Thoracic aorta (tissue), 2 donors: ENCODE measurements around the gene POLN. TPM values are rescaled to one million over a fixed set of nuclear protein-coding genes. Genes with fewer than 3 reads are reported as not detected.

ENCODE experiments used
- ATAC-seq: fragments of 150-250 bp; one replicate; pipeline ENCODE4 v1.8.0; 2017; ENCODE audit warnings: low read depth; ENCODE audit not compliant: insufficient number of reproducible peaks, low FRiP score
- DNase-seq: peaks from one replicate; pipeline ENCODE4 v3.0.0-alpha.2; 2020; ENCODE audit warnings: low spot score
- H3K27ac ChIP-seq, 2 donors: fragments of 200-600 bp; sonication (generic); 1 replicate in 1 of 2; 2 replicates in 1 of 2; pipeline ENCODE4 v1.5.1; 2016; ENCODE audit warnings: mild to moderate bottlenecking in 2 of 2, moderate library complexity in 2 of 2
- H3K27me3 ChIP-seq: fragments of 200-600 bp; sonication (generic); replicated peaks from 2 replicates; pipeline ENCODE4 v1.6.0; 2016; ENCODE audit warnings: mild to moderate bottlenecking; ENCODE audit not compliant: insufficient read depth
- H3K36me3 ChIP-seq: fragments of 200-600 bp; sonication (generic); one replicate; pipeline ENCODE4 v1.5.1; 2016
- H3K4me1 ChIP-seq, 2 donors: fragments of 200-600 bp; sonication (generic); 1 replicate in 1 of 2; 2 replicates in 1 of 2; pipeline versions ENCODE4 v1.5.1 to v1.6.0; 2016; ENCODE audit warnings: low read depth in 2 of 2, mild to moderate bottlenecking in 1 of 2; ENCODE audit not compliant: control insufficient read depth in 1 of 2
- H3K4me3 ChIP-seq: fragments of 200-600 bp; sonication (generic); 2 replicates; pipeline ENCODE4 v1.5.1; 2016; ENCODE audit warnings: mild to moderate bottlenecking
- H3K9me3 ChIP-seq: fragments of 200-600 bp; sonication (generic); 2 replicates; pipeline ENCODE4 v1.5.1; 2016
- CTCF ChIP-seq: fragments of 200-600 bp; sonication (generic); IDR thresholded peaks from one replicate; pipeline ENCODE4 v1.5.1; 2019; ENCODE audit warnings: antibody characterized with exemption
- total RNA-seq, 2 donors: library from RNA; depleted of rRNA; stranded (reverse); fragments of >200 nt; gene quantifications; one replicate each; pipeline versions ENCODE4 v1.1.0 to v1.2.3, GENCODE V29; 2016

Gene POLN
- total RNA-seq, 2 donors from 2014 or later: 3.2 to 3.5 TPM

- DNase-seq: peak; percentile 1
- TF ChIP-seq CTCF: no peak
- Histone ChIP-seq H3K4me3 (peak overlapping the region; percentile 98), H3K27ac (peak overlapping the region; percentile 91 to 93), H3K27me3 (no peaks in the 10 kb centered on the region), H3K36me3 (peaks cover 7% of the 10 kb centered on the region), H3K9me3 (no peaks in the 10 kb centered on the region), H3K4me1 (peaks cover 43 to 74% of the 10 kb centered on the region in 2 donors)
- ATAC-seq: no peak
Observed at GRCh38 chr4:2259036-2259540, 17.2 kb upstream of the POLN start.

- Histone ChIP-seq H3K36me3 (peaks cover 15% of the 10 kb centered on the region), H3K9me3 (no peaks in the 10 kb centered on the region), H3K4me3 (peak overlapping the region; percentile 56), H3K27me3 (no peaks in the 10 kb centered on the region), H3K27ac (peak overlapping the region; percentile 91 to 93), H3K4me1 (peaks cover 43 to 79% of the 10 kb centered on the region in 2 donors)
- DNase-seq (peak; percentile 1), ATAC-seq (no peak)
- TF ChIP-seq CTCF: no peak
Observed at GRCh38 chr4:2258091-2259035, 16.4 kb upstream of the POLN start.

GRCh38 chr4:2257361-2258081 is 15.6 kb upstream of the POLN start:
- ATAC-seq (no peak), DNase-seq (peak; percentile 1)
- peaks cover 43 to 77% of the 10 kb centered on the region in 2 donors for H3K4me1 ChIP-seq
- TF ChIP-seq CTCF: no peak
- H3K27me3 ChIP-seq: no peaks in the 10 kb centered on the region
- H3K36me3 ChIP-seq: peaks cover 19% of the 10 kb centered on the region
- no peaks in the 10 kb centered on the region for H3K9me3 ChIP-seq
- peak overlapping the region; percentile 91 to 93 for H3K27ac ChIP-seq
- H3K4me3 ChIP-seq: peak overlapping the region; percentile 56

- Histone ChIP-seq H3K27me3 (no peaks in the 10 kb centered on the region), H3K27ac (peak overlapping the region; percentile 91 to 93), H3K4me1 (peaks cover 43 to 77% of the 10 kb centered on the region in 2 donors), H3K4me3 (peak overlapping the region; percentile 56), H3K9me3 (no peaks in the 10 kb centered on the region), H3K36me3 (peaks cover 25% of the 10 kb centered on the region)
- DNase-seq (peak; percentile 37), ATAC-seq (peak; percentile 8)
- no peak for TF ChIP-seq CTCF
Observed at GRCh38 chr4:2256781-2257191, 14.9 kb upstream of the POLN start.
